EH (cell line): Measurements from ENCODE around the gene BRD9.
"Not testable (repeated sequence)": the region's sequence is repeated elsewhere in the genome, so short reads cannot be mapped to it uniquely, and the experiment has no call there.

Experiments used
- DNase-seq: peaks from one replicate; pipeline ENCODE4 v3.0.0-alpha.2; 2015; ENCODE audit warnings: low read depth

BRD9 gene

DNA sequence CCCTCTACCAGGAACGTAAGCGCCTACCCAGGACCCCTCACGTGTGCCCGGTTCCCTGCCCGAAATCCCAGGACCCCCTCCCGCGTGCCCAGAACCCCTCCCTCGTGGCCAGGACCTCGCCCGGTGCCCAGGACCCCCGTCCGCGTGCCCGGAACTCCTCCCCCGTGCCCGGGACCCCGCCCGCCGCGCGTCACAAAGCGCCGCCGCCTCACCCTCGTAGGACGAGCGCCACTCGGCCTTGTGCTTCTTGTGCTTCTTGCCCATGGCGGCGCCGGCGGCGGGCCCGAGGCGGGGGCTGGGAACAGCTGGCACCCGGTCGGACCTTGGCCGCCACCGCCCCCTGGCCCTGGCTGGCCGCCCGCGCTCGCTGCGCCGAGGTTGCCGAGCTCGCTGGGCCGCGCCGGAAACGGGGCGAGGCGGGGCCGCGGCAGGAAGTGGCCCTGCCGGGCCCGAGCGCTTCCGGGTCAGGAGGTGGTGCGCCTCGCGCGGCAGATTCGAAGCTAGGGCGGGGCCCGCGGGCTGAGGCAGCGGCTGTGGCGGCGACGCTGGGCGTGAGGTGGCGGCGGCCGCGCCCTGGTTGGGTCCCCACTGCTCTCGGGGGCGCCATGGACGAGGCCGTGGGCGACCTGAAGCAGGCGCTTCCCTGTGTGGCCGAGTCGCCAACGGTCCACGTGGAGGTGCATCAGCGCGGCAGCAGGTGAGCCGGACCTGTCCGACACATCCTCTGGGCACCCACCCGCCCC lies at the start of gene BRD9, which contains the start of gene TRIP13:
TSS of gene BRD9 (minus strand) at position 408 of the 743 bp plus-strand sequence. CDS start at position 264, 144 bp downstream.
TSS of gene TRIP13 (plus strand) at position 491 of the 743 bp plus-strand sequence. CDS start at position 606, 115 bp downstream.
- DNase-seq, result peak; percentile 83

DNA sequence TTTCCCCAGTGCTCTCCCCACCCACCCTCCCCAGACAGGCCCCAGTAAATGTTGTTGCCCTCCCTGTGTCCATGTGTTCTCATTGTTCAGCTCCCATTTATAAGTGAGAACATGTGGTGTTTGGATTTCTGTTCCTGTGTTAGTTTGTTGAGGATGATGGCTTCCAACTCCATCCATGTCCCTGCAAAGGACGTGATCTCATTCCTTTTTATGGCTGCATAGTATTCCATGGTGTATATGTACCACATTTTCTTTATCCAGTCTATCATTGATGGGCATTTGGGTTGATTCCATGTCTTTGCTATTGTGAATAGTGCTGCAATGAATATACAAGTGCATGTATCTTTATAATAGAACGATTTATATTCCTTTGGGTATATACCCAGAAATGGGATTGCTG lies 48.1 kb upstream of the BRD9 start:
- not testable (repeated sequence) for DNase-seq

DNA sequence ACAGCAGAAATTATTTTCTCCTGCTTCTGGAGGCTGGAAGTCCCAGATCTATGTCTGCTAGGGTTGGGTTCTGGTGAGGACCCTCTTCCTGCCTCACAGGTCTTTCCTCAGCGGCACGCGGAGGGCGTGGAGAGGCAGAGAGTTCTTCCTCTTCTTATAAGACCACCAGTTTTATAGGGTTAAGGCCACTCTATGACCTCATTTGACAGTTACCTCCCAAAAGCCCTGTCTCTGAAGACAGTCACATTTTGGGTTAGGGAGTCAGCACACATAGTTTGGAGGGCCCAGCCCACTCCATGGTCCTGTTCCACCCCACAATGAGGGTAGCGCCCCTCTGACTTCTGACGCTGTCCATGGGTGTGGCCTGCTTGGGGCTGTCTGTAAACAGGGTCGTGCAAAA lies 46.8 kb upstream of the BRD9 start:
- DNase-seq, result no peak

DNA sequence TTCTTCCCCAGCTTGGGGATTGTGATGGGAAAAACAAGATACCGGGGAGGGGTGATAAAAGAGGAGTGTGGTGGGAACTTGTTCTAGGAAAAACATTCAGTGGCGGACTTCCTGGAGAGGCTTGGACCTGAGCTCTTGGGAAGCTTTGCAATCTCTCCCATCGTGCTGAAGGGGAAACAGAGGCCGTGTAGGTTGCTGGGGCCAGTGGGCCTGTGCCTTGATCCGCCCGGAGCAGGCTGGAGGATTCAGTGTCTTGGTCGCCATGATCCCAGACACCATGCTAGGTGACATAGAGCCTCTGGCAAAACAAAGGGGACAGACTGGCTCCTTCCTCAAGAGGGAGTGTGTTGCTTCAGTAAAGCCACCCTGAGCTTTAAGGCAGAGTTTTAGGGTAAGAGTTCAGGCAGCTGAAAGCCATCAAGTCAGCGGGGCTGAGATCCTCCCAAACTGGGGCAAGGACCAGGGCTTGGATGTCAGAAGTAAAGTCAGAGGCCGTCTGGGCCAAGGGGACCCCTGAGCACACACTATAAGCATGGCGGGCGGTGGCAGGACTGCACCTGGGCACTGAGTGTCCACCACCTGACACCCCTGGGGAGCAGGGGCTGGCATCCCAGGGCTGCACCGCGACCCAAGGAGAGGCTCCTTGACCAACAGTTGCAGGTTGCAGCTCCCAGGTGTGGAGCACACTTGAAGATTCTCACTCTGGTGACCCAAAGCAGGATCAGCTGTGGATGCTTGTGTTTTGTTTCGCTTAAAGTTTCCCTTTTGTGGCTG lies 44.7 kb upstream of the BRD9 start:
- no peak for DNase-seq

DNA sequence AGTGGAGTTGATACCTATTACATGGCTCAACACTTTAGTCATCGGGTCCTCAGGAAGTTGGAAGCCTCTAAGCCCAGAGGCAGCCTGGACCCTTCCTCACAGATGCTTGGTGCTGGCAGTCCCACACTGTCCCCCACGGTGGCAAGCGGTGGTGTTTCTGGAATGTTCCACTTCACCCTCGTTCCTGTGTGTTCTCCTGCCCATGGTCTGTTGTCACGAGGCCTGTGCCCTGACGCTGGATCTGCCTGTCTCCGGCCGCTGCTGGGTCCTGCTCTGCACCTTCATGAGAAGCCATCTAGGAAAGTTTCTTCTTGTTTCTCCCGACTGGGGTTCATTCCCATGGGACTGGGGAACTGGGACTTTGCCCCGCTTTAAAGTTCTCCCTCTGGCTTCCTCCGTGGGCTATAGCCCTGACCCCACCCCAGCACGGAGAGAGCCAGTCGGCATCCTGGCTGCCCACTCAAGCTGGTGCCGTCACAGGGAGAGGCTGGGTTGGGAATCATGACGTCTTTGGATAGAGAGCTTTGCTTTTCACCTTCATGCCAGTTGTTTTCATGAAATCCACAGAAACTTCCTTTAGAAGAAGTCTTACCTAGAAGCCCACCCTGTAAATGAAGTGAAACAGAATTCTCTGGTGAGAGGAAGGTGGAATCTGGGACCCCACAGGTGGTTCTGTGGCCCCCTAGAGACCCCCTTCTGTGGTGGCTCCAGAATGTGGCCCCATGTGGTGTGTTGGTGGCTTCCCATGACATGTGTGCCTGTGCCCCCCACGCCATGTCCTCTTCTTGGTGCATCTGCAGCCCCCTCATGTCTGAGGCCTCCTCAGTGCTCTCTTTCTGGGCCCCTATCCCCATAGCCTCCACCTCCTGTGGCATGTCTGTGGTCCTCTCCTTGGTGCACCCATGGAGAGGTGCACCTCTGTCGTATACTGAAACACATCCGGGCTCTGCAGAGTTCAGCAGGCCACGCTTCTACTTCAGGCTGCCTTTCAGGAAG lies 43.8 kb upstream of the BRD9 start:
- DNase-seq, result no peak

DNA sequence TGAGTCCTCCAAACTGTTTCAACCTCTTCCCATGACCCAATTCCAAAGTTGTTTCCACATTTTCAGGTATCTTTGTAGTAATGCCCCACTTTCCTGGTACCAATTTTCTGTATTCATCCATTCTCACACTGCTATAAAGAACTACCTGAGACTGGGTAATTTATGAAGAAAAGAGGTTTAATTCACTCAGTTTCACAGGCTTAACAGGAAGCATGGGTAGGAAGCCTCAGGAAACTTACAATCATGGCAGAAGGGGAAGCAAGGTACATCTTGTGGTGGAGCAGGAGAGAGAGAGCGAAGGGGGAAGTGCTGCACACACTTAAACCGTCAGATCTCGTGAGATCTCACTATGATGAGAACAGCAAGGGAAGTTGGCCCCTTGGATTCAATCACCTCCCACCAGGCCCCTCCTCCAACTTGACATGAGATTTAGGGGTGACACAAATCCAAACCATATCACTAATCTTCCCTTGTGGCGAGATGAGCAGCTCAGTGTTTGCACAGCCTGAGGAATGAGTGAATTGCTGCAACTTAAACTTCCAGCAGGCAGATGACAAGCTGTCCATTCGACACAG lies 43.0 kb upstream of the BRD9 start:
- DNase-seq, result no peak

DNA sequence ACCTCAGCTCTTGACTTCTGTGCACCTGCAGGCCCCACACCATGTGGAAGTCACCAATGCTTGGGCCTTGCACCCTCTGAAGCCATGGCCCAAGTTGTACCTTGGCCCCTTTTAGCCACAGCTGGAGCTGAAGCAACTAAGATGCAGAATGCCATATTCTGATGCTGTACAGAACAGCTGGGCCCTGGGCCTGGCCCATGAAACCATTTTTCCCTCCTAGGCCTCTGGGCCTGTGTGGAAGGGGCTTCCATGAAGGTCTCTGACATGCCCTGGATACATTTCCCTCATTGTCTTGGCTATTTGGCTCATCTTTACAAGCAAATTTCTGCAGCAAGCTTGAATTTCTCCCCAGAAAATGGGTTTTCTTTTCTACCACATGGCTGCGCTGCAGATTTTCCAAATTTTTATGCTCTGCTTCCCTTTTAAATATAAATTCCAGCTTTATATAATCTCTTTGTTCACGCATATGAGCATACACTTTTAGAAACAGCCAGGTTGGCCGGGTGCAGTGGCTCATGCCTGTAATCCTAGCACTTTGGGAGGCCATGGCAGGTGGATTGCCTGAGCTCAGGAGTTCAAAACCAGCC lies 41.9 kb upstream of the BRD9 start:
- peak; percentile 27 for DNase-seq

DNA sequence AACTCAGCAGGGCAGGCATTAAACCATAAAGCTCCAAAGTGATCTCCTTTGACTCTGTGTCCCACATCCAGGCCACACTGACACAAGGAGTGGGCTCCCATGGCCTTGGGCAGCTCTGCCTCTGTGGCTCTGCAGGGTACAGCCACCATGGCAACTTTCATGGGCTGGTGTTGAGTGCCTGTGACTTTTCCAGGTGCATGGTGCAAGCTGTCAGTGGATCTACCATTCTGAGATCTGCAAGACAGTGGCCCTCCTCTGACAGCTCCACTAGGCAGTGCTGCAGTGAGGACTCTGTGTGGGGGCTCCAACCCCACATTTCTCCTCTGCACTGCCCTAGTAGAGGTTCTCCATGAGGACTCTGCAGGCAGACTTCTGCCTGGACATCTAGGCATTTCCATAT lies 41.4 kb upstream of the BRD9 start:
- not testable (repeated sequence) for DNase-seq

DNA sequence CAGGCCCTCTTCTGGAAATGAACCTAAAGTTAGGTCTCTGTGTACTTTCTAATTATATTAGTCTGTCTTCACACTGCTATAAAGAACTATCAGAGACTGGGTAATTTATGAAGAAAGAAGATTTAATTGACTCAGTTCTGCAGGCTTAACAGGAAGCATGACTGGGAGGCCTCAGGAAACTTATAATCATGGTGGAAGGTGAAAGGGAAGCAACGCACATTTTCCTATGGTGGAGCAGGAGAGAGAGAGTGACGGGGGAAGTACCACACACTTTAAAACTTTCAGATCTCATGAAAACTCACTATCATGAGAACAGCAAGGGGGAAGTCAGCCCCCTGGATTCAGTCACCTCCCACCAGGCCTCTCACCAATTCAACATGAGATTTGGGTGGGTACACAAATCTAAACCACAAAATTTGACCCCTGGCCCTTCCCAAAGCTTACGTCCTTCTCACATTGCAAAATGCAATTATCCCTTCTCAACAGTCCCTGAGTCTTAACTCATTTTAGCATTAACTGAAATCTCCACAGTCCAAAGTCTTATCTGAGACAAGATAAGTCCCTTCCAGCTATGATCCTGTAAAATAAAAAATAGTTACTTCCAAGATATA lies 40.8 kb upstream of the BRD9 start:
- DNase-seq, result no peak

DNA sequence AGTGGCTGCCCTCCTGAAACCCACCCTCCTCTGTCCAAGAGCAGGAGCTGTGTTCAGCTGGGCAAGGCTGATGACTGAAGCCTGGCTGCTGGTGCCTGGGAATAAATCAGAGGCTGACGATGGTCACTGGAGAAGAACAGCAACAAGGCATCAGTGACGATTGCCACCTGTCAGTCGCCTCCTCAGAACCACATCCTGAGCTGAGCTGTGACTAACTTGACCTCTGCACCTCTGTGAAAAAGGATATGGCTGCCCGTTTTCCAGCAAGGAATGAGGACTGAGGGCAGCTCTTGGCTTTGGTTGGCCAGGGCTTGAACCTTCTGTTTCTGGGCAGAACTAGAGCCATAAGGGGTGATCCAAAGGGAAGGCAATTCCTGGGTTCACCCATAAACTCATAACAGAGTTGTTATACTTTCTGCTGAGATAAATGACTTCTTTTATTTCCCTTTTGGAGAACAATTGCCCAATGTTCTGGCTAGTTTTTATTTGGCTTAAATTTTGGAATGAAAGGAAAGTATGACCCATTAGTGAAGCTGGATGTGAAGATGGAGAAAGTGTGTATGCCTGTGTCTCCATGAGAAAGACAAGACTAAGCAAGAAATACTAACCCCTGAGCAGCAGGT lies 40.1 kb upstream of the BRD9 start:
- no peak for DNase-seq

DNA sequence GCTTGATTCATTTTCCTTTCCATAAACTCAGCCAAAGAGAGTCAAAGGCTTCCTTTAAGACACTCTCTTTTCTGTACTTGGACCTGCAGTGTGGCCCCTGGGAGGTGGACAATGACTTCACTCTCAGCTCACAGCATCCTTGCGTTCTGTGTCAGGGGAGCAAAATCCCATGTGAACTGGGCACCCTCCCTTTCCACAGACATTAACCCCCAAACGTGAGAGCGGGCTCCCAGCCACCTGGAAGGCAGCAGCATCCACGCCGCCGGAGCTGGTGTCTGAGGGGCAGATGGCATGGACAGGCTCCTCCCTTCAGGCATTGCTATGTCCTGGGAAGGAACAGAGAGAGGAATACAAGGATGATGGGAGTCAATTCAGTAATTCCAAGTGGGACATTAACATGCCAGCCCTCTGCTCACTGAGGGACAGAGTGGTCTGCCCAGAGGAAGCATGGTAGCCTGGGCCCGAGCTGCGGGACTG lies 39.6 kb upstream of the BRD9 start:
- DNase-seq, result no peak

DNA sequence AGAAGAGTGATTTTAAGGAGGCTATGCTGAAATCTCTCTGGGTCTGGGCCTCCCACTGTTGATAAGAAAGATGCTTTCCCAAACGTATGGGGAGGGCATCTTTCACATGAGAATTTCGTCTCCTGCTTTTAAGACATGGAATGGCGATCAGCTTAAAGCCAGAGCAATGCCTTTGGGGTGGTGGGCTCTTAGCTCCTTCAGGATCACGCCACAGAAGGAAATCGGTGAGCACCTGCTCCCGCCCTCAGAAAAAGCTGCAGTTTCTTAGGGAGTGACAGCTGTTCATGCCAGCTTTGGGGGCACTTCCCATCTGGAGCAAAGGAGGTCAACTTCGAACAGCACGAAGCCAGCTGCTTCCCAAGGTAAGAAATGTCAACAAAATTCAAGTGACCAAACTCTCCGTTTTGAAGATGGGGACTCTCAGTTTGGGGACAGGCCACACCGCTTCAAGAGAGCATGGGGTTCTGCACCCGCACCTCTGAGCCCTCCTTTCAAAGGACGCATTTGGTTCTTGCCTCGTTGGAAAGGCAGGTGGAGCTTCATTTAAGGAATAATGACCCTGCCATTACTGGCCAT lies 39.1 kb upstream of the BRD9 start:
- no peak for DNase-seq

DNA sequence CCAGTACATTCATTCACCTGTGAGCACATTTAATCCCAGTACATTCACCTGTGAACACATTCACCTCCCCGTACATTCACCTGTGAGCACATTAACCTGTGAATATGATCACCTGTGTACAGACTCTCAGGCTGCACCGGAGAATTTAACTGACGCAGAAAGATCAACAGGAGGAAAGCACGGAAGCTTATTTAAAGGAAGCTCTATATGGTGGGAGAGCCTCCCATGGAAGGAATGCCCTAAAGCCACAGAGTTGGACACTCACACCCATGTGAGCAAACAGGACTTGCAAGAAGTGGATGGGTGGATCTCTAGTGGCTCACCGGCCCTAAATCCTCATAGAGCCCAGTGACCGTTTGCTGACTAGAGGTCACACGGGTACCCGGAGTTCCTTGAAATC lies 38.3 kb upstream of the BRD9 start:
- DNase-seq, result no peak

DNA sequence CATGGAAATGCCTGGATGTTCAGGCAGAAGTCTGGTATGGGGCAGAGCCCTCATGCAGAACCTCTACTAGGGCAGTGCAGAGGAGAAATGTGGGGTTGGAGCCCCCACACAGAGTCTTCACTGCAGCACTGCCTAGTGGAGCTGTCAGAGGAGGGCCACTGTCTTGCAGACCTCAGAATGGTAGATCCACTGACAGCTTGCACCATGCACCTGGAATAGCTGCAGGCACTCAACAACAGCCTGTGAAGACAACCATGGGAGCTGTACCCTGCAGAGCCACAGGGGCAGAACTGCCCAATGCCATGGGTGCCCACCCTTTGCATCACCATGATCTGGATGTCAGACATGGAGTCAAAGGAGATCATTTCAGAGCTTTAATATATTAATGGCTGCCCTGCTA lies 37.0 kb upstream of the BRD9 start:
- DNase-seq, result no peak

DNA sequence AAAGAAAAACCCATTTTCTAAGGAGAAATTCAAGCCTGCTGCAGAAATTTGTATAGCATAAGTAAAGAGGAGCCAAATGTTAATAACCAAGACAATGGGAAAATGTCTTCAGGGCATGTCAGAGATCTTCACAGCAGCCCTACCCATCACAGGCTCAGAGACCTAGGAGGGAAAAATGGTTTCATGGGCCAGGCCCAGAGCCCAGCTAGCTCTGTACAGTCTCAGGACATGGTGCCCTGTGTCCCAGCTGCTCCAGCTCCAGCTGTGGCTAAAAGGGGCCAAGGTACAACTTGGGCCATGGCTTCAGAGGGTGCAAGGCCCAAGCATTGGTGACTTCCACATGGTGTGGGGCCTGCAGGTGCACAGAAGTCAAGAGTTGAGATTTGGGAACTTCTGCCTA lies 36.6 kb upstream of the BRD9 start:
- DNase-seq, result not testable (repeated sequence)

DNA sequence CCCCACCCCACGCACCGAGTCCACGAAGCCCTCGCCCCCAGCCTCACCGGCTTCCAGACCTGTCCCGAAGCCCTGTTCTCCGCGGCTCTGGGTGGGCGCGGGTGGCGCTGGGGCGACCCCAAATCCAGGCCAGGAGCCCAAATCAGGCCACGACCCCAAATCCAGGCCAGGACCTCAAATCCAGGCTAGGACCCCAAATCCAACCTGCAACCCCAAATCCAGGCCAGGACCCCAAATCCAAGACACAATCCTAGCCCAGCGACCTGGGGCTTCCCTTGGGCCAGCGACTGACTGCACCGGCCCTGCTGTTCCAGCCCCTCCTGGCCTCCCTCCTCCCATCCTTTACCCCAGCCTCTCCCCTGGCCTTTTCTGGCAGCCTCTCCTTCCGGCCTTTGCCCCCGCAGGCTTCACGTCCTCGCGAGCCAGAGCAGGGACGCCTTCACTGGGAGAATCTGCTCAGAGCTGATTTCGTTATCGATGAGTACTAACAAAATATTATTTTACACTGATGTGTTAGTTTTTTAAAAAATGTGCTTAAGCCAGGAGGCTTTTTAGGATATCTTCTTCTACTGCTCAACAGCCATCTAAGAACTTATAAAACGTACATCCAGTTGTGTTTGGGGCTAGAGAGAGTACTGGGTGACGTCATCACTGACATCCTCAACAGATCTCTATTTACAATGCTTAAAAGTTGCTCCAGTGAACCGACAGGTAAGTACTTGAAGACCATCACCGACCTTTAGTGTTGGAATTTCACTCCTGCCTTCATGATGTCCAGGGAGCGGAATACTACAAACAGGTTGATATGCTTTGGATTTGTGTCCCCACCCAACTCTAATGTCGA lies 34.8 kb upstream of the BRD9 start:
- DNase-seq, result no peak

DNA sequence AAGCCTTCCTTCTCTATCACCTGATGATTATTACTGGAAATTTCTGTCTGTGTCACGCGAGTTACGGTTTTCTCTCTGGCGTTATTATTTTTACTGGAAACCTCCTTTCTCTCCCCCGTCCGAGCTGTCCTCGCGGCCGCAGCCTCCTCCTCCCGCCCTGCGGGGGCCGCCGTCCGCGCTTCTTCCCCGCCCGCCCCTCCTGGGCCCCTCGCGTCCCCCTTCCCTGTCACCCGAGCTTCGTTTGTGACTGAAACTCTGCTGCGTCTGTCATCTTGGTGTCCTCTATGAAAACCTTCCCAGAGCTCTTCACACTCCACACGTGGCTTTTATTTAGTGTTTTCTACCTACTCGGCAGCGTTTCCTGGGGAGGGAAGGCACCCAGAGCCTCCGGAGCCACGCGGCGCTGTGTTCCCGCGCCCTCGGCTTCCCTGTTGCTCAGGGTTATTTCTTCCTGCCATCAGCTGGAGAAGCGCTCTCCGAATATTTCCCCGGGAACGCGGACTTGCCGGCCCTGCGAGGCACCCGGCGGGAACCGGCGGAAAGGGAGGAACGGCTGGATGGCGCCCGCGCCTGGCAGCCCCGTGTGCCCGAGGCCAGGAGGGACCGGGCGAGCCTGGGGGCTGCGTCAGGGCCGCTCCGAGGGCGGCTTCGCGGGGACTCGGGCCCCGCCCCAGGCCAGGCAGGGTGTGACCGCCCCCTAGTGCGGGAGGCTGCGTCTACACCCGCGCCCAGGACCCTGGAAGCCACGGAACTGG lies 34.0 kb upstream of the BRD9 start:
- peak; percentile 33 for DNase-seq

DNA sequence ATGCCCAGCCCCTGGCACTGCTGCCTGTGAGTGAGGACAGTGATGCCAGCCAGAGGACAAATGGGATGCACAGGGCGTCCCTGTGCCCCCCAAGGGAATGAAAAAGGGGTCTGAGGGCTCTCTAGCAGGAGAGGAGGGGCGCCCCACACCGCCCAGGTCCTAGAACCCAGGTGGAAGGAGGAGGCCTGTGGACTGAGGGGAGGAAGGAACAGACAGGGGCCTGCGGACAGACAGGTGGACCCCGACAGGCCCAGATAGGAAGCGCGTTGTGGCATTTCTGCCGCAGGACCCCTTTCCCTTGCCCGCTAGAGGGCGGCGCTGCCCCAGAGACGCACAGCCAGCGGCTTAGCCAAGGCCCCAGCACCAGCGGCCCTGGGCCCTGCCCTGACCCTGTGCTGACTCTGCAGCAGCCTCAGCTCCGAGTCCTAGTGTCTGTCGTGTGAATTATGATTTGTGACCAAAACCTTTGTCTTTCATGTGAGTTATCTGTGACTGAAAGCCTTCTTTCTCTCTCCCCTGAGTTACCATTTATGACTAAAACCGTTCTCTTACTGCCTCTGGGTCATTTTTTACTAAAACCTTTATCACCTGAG lies 30.8 kb upstream of the BRD9 start:
- DNase-seq, result peak; percentile 71
